WTC11 (cell line): Measurements from ENCODE around the gene GAREM2. TPM values are rescaled to one million over a fixed set of nuclear protein-coding genes. Genes with fewer than 3 reads are reported as not detected.

ENCODE experiments used
- ATAC-seq: fragments of 200-7000 bp; cut with Tn5 transposase; 2 replicates; pipeline ENCODE4 v1.10.0; 2021; ENCODE audit warnings: mild to moderate bottlenecking, moderate library complexity
- CTCF ChIA-PET: fragments of 300-600 bp; sonication (Branson Sonifier 250); formaldehyde crosslinking; loops from one replicate; lab custom pipeline; 2021; ENCODE audit warnings: antibody characterized with exemption; lab: Charles Lee
- POLR2A ChIA-PET: fragments of 350-600 bp; sonication (Branson Sonifier 250); formaldehyde crosslinking; loops from one replicate; lab custom pipeline; 2021; ENCODE audit warnings: antibody characterized with exemption; lab: Charles Lee
- DNase-seq: peaks from one replicate; pipeline ENCODE4 v3.0.0; 2021; ENCODE audit warnings: low spot score
- H3K27ac Mint-ChIP-seq: 2 replicates; pipeline ENCODE4 v1.8.0; 2021; ENCODE audit warnings: mixed read lengths
- H3K27me3 Mint-ChIP-seq: 2 replicates; pipeline ENCODE4 v1.8.0; 2021; ENCODE audit warnings: low read depth, mild to moderate bottlenecking, moderate library complexity, mixed read lengths
- H3K36me3 Mint-ChIP-seq: 2 replicates; pipeline ENCODE4 v1.8.0; 2021; ENCODE audit warnings: mixed read lengths
- H3K4me1 Mint-ChIP-seq: 2 replicates; pipeline ENCODE4 v1.8.0; 2022; ENCODE audit warnings: mixed read lengths
- H3K4me3 Mint-ChIP-seq: 2 replicates; pipeline ENCODE4 v1.8.0; 2021; ENCODE audit warnings: mild to moderate bottlenecking, moderate library complexity, mixed read lengths
- H3K9me3 Mint-ChIP-seq: 2 replicates; pipeline ENCODE4 v1.8.0; 2021; ENCODE audit warnings: mixed read lengths
- CREM ChIP-seq: sonication (generic); formaldehyde crosslinking; IDR thresholded peaks from 2 replicates; pipeline ENCODE4 v1.8.1; 2022; ENCODE audit warnings: mild to moderate bottlenecking, missing genetic modification reagents, moderate library complexity
- KAT7 ChIP-seq: sonication (generic); formaldehyde crosslinking; IDR thresholded peaks from 2 replicates; pipeline ENCODE4 v1.8.1; 2023; ENCODE audit warnings: missing genetic modification reagents, mild to moderate bottlenecking, borderline replicate concordance
- NFE2L1 ChIP-seq: sonication (generic); formaldehyde crosslinking; IDR thresholded peaks from 2 replicates; pipeline ENCODE4 v1.8.1; 2023; ENCODE audit warnings: missing genetic modification reagents
- NR1H2 ChIP-seq: sonication (generic); formaldehyde crosslinking; IDR thresholded peaks from 2 replicates; pipeline ENCODE4 v1.9.0; 2021; ENCODE audit warnings: mild to moderate bottlenecking, moderate library complexity, missing genetic modification reagents
- SMAD3 ChIP-seq: sonication (generic); formaldehyde crosslinking; IDR thresholded peaks from 2 replicates; pipeline ENCODE4 v1.8.0; 2022; ENCODE audit warnings: missing genetic modification reagents, mild to moderate bottlenecking, borderline replicate concordance
- TP53 ChIP-seq: sonication (generic); formaldehyde crosslinking; IDR thresholded peaks from 2 replicates; pipeline ENCODE4 v1.8.1; 2023; ENCODE audit warnings: mild to moderate bottlenecking, missing genetic modification reagents
- total RNA-seq: library from RNA; stranded (reverse); gene quantifications from 3 replicates; pipeline ENCODE4 v1.2.3, GENCODE V29; 2021
- TF ChIP-seq, protein P1 (sequence below): fragments of 250-450 bp; sonication (Bioruptor Pico); conservative IDR thresholded peaks from 2 replicates; pipeline ENCODE4 v1.9.0; 2021; ENCODE audit warnings: mild to moderate bottlenecking
- TF ChIP-seq, protein P2 (sequence below): sonication (generic); formaldehyde crosslinking; IDR thresholded peaks from 2 replicates; pipeline ENCODE4 v1.8.0; 2022; ENCODE audit warnings: mild to moderate bottlenecking, missing genetic modification reagents
- TF ChIP-seq, protein P3 (sequence below): fragments of 250-450 bp; sonication (Bioruptor Pico); IDR thresholded peaks from 2 replicates; pipeline ENCODE4 v1.9.0; 2021; ENCODE audit warnings: mild to moderate bottlenecking, borderline replicate concordance
- TF ChIP-seq, protein P4 (sequence below): sonication (generic); formaldehyde crosslinking; IDR thresholded peaks from 2 replicates; pipeline ENCODE4 v1.8.1; 2023; ENCODE audit warnings: mild to moderate bottlenecking, missing genetic modification reagents, moderate library complexity
- TF ChIP-seq, protein P5 (sequence below): sonication (generic); formaldehyde crosslinking; IDR thresholded peaks from 2 replicates; pipeline ENCODE4 v1.8.1; 2022; ENCODE audit warnings: low read depth, missing genetic modification reagents, borderline replicate concordance
- TF ChIP-seq, protein P6 (sequence below): sonication (generic); formaldehyde crosslinking; conservative IDR thresholded peaks from 2 replicates; pipeline ENCODE4 v1.8.1; 2022; ENCODE audit warnings: mild to moderate bottlenecking, missing genetic modification reagents
- TF ChIP-seq, protein P7 (sequence below): fragments of 200-600 bp; IDR thresholded peaks from 2 replicates; pipeline ENCODE4 v1.8.0; 2022; ENCODE audit warnings: antibody characterized with exemption

Gene GAREM2
- total RNA-seq, 1 experiment from 2014 or later: 17.4 TPM

DNA sequence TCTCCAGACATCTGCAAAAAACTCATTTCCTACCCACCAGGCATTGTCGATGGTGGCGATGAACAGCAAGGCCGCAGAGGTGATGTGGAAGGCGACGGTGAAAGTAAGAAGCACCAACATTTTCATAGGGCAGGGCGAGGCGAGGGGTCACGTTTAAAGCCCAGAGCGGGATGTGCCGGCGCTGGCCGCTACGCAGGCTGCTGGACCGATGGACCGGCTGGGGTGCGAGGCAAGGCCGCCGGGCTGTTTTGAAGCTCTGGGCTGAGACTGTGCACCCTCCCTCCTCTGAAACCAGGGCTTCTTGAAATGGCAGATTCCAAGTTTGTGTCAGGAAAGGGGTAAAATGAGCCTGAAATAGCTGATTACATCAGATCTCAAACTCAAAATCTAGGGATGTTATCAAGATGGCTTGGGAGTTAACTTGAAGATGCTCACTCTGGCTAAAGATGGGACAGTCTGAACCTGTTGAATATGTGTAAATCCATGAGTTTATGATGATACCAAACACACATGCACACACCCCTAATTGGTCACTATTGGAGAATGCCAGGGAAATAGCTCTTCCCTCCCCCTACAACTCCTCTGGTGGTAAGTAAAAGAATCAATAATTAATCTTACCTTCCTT lies 31.6 kb upstream of the GAREM2 start:
- DNase-seq: no peak
- Mint-ChIP-seq H3K4me3 (no peak overlapping the region), H3K27ac (0 out of 2 replicates have a peak overlapping the region, but pooled peaks have one; percentile 32), H3K4me1 (peaks cover 9% of the 10 kb centered on the region), H3K27me3 (no peaks in the 10 kb centered on the region), H3K9me3 (no peaks in the 10 kb centered on the region), H3K36me3 (peaks cover 5% of the 10 kb centered on the region)
- no peak for ATAC-seq
- ChIA-PET POLR2A (interaction anchor here (0.9 kb wide), 1 partner anchor 194 kb away, joined by 3 read pairs; no protein-coding TSS in a partner anchor), CTCF (interaction anchor here (1.8 kb wide), 1 partner anchor 53 kb away, joined by 9 read pairs; no protein-coding TSS in a partner anchor)
- TF ChIP-seq, protein P1, sequence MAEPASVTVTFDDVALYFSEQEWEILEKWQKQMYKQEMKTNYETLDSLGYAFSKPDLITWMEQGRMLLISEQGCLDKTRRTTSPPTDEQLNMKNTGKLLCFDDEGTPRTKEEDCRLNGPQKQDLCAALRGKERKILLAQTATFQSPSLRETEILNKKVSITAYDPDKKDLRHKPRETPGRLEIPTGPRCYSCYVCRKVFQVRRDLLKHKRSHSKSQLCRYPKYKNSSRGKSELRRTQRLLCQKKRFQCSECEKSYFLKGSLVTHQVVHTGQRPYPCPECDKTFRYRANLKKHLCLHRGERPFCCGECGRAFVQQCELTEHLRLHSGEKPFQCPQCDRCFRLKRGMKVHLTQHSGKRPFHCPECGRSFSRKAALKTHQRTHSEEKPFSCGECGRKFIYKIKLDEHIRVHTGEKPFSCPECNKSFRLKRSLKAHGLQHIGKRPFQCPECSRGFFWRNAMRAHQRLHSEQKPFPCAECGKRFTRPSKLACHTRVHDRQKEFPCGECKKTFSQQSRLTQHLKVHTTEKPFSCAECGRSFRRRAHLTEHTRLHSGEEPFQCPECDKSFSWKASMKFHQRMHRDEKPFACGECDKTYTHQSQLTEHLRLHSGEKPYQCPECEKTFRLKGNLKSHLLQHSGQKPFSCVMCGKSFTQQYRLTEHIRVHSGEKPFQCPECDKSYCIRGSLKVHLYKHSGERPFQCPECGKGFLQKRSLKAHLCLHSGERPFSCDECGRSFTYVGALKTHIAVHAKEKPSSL (CRISPR knock-in tag): no peak
- TF ChIP-seq SMAD3 (CRISPR knock-in tag) (no peak), NR1H2 (CRISPR knock-in tag) (no peak), TP53 (CRISPR knock-in tag) (no peak), NFE2L1 (CRISPR knock-in tag) (no peak), KAT7 (no peak), CREM (CRISPR knock-in tag) (no peak)
- TF ChIP-seq, protein P2, sequence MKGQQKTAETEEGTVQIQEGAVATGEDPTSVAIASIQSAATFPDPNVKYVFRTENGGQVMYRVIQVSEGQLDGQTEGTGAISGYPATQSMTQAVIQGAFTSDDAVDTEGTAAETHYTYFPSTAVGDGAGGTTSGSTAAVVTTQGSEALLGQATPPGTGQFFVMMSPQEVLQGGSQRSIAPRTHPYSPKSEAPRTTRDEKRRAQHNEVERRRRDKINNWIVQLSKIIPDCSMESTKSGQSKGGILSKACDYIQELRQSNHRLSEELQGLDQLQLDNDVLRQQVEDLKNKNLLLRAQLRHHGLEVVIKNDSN (CRISPR knock-in tag): no peak
- TF ChIP-seq, protein P3, sequence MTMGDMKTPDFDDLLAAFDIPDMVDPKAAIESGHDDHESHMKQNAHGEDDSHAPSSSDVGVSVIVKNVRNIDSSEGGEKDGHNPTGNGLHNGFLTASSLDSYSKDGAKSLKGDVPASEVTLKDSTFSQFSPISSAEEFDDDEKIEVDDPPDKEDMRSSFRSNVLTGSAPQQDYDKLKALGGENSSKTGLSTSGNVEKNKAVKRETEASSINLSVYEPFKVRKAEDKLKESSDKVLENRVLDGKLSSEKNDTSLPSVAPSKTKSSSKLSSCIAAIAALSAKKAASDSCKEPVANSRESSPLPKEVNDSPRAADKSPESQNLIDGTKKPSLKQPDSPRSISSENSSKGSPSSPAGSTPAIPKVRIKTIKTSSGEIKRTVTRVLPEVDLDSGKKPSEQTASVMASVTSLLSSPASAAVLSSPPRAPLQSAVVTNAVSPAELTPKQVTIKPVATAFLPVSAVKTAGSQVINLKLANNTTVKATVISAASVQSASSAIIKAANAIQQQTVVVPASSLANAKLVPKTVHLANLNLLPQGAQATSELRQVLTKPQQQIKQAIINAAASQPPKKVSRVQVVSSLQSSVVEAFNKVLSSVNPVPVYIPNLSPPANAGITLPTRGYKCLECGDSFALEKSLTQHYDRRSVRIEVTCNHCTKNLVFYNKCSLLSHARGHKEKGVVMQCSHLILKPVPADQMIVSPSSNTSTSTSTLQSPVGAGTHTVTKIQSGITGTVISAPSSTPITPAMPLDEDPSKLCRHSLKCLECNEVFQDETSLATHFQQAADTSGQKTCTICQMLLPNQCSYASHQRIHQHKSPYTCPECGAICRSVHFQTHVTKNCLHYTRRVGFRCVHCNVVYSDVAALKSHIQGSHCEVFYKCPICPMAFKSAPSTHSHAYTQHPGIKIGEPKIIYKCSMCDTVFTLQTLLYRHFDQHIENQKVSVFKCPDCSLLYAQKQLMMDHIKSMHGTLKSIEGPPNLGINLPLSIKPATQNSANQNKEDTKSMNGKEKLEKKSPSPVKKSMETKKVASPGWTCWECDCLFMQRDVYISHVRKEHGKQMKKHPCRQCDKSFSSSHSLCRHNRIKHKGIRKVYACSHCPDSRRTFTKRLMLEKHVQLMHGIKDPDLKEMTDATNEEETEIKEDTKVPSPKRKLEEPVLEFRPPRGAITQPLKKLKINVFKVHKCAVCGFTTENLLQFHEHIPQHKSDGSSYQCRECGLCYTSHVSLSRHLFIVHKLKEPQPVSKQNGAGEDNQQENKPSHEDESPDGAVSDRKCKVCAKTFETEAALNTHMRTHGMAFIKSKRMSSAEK (CRISPR knock-in tag): no peak
- TF ChIP-seq, protein P4, sequence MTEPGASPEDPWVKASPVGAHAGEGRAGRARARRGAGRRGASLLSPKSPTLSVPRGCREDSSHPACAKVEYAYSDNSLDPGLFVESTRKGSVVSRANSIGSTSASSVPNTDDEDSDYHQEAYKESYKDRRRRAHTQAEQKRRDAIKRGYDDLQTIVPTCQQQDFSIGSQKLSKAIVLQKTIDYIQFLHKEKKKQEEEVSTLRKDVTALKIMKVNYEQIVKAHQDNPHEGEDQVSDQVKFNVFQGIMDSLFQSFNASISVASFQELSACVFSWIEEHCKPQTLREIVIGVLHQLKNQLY (CRISPR knock-in tag): no peak
- TF ChIP-seq, protein P5, sequence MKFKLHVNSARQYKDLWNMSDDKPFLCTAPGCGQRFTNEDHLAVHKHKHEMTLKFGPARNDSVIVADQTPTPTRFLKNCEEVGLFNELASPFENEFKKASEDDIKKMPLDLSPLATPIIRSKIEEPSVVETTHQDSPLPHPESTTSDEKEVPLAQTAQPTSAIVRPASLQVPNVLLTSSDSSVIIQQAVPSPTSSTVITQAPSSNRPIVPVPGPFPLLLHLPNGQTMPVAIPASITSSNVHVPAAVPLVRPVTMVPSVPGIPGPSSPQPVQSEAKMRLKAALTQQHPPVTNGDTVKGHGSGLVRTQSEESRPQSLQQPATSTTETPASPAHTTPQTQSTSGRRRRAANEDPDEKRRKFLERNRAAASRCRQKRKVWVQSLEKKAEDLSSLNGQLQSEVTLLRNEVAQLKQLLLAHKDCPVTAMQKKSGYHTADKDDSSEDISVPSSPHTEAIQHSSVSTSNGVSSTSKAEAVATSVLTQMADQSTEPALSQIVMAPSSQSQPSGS: no peak
- TF ChIP-seq, protein P6, sequence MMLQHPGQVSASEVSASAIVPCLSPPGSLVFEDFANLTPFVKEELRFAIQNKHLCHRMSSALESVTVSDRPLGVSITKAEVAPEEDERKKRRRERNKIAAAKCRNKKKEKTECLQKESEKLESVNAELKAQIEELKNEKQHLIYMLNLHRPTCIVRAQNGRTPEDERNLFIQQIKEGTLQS: no peak
- TF ChIP-seq, protein P7, sequence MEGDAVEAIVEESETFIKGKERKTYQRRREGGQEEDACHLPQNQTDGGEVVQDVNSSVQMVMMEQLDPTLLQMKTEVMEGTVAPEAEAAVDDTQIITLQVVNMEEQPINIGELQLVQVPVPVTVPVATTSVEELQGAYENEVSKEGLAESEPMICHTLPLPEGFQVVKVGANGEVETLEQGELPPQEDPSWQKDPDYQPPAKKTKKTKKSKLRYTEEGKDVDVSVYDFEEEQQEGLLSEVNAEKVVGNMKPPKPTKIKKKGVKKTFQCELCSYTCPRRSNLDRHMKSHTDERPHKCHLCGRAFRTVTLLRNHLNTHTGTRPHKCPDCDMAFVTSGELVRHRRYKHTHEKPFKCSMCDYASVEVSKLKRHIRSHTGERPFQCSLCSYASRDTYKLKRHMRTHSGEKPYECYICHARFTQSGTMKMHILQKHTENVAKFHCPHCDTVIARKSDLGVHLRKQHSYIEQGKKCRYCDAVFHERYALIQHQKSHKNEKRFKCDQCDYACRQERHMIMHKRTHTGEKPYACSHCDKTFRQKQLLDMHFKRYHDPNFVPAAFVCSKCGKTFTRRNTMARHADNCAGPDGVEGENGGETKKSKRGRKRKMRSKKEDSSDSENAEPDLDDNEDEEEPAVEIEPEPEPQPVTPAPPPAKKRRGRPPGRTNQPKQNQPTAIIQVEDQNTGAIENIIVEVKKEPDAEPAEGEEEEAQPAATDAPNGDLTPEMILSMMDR: no peak
